Glomerular endothelial cell (primary cell): ENCODE measurements around the gene SEMA3A. TPM values are rescaled to one million over a fixed set of nuclear protein-coding genes. Genes with fewer than 3 reads are reported as not detected.
"Not testable (repeated sequence)": the region's sequence is repeated elsewhere in the genome, so short reads cannot be mapped to it uniquely, and the experiment has no call there.

ENCODE experiments used
- DNase-seq: peaks from one replicate; pipeline ENCODE4 v3.0.0-alpha.2; 2011; ENCODE audit warnings: low read depth, low spot score; ENCODE audit errors: extremely low read depth
- total RNA-seq: library from RNA; depleted of rRNA; stranded (reverse); fragments of >200 nt; gene quantifications from 2 replicates; pipeline ENCODE4 v1.2.3, GENCODE V29; 2015

SEMA3A gene
- total RNA-seq = 6.6 and 7.2 TPM in 2 replicates

DNA sequence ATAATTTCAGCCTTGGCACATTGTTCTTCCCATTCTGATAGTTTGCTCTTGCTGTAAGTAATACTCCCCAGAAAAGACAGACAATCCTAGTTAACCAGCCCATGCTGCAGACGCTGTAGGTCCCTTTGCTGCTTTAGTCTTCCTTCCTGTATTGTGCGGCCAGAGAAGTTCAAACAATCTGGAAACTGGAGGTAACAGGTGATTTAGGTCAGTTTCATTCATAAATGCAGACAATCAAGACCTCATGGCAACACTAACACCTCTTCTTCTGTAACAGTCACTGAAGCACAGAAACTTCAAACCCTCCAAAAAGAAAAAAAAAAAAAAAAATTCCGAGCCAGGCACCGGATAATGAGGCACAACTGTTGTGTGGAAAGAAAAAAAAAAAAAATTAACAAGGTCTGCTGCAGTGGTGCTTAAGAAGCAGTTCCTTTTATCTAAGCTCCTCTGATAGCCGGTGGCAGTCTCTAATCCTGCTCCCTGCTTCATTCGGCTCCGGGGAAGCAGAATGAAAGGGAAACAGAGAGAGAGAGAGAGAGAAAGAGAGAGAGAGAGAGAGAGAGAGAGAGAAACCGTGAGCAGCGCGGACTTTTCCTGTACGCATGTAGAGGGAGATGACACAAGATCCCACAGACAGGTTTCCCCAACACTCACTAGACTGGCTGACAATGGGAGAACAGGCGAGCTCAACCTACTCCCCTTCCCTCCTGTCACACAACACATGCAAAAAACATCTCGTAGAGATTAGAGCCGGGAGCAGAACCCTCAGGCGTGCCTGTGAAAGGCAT lies at the start of gene SEMA3A:
Gene SEMA3A (minus strand): TSS at position 306 of the 788 bp plus-strand sequence. CDS start 203 bp downstream, at position 103.
- DNase-seq = no peak

DNA sequence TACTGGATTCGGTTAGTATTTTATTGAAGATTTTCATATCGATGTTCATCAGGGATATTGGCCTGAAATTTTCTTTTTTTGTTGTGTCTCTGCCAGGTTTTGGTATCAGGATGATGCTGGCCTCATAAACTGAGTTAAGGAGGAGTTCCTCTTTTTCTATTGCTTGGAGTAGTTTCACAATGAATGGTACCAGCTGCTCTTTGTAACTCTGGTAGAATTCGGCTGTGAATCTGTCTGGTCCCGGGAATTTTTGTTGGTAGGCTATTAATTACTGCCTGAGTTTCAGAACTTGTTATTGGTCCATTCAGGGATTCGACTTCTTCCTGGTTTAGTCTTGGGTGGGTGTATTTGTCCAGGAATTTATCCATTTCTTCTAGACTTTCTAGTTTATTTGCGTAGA lies 48.4 kb upstream of the SEMA3A start:
- DNase-seq = not testable (repeated sequence)

DNA sequence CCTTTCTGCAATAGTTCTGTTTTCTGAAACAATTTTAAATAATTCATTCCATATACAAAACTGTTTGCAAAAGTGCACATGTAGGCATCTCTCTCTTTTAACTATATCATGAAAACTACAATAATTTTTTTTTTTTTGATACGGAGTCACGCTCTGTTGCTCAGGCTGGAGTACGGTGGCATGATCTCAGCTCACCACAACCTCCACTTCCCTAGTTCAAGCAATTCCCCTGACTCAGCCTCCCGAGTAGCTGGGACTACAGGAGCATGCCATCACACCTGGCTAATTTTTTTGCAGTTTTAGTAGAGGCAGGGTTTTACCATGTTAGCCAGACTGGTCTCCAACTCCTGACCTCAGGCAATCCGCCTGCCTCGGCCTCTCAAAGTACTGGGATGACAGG lies 44.0 kb upstream of the SEMA3A start:
- DNase-seq = no peak

DNA sequence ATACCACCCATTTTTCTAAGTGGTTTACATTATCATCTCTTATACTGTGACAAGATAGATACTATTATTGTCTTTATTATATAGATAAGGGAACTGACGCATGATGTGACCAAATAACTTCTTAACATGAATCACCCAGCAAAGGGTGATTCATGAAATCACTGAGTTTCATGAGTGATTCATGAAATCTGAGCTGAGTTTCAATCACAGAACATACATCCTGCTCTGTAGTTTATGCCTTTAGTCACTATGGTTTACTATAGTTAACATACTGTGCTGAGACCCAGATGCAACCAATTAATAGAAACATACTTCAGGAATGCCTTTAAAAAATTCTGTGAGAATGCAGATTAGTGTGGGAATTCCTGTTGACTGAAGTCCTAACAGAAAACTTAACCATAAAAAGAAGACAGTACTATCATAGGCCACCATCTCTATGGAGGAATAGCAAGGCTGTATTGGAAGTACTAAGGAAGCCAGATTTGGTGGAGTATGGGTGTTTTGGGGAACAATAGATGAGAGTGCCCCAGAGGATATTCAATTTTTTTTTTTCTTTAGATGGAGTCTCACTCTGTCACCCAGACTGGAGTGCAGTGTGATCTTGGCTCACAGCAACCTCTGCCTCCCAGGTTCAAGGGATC lies 43.1 kb upstream of the SEMA3A start:
- peak; percentile 61 for DNase-seq

DNA sequence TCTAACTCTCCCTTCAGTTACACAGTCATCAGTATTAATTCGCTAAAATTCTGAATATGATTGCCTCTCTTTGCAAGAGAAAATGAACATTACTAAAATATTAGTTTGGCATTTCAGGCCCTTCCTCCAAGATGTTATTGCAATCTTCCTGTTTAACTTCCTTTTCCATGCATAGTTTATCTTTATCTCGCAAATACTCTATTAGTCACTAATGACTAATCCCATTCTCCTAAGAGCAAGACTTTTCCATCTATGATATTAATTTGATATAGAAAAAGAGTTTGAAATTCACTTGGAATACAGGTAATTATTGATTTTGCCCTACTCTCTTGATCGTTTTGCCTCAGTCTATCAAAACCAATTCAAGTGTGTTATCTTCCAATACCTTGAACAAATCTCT lies 41.8 kb upstream of the SEMA3A start:
- peak; percentile 22 for DNase-seq

DNA sequence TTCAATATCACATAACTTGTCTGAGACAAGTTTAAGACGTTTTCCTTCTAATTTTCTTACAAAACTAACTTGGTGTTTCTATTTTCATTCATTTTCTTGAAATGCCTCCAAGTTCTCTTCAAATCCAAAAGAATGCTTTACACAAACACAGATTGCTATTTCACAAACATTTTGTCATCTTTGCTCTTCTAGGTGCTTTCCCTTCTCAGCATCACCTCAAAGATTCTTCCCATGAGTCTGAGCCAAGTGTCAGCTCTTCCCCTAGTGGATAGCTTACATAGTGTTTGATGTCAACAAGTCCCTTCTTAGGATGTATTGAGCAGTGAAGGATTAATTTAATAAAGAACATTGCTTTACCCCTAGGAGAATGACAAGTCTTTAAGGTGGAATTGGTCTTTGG lies 38.1 kb upstream of the SEMA3A start:
- no peak for DNase-seq

DNA sequence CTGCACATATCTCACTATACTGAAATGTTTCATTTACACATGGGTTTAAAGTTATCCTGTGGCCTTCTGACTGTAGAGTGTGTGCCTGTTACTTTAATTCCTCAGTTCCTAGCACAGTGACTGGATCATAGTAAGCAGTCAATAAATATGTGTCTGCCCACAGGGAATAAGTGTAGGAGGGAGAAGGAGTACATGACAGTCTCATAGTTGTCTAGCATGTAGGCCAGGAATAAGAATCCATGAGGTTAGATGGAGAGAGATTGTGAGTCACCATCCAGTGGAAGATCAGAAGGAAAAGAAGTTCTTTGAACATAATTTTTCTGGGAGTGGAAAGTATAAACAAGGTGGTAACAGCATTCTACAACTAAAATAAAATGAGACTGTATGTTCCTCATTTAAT lies 36.6 kb upstream of the SEMA3A start:
- no peak for DNase-seq

DNA sequence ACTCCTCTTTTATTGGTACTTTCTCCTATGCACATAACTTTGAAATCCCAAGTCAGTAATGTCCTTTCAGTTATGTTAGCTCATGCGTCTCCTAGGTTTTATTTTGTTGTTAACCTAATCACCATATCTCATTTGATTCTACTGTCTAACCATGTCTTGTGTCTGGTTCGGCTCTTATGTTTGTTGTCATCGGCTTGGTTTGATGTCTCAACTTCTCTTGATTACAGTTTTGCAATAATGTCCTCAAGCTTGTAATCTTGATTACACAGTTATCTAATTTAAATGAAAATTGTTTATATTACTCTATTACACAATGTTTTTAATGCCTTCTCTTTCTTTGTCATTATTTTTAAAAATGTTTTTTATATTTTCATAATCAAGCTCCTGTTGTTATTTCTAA lies 35.9 kb upstream of the SEMA3A start:
- no peak for DNase-seq

DNA sequence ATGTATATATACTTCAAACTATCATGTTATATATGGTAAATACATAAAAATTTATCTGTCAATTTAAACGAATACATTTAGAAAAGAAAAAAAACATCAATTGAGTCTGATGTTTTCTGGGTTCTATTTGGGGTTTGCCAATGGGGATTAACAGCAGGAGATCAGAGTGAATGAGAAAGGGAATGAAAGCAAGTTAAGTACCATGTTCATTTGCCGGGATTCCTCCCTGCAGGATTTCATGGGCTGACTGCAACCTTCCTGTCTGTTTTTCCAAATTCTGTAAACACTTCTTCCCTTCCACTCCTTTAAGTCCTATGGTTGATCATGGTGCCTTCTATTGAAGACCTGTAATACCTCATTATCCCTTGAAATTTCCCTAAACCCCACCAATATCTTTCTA lies 33.9 kb upstream of the SEMA3A start:
- DNase-seq = no peak

DNA sequence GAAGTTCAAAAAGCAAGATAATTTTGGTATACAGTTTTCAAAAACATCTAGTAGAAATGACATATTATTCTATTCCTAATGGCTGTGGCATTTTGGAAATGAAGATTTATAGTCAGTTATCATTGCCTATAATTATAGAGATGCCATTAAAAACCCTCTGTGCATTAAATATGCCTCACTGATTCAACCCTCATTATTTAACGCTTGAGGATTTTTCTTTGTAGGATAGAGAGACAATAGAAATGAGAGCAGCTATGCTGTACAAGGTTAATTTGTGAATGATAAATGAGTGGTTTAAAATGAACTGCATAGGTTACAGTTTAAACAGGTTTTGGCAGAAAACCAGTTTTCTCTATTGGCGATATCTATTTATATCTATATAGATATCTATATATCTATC lies 32.2 kb upstream of the SEMA3A start:
- DNase-seq = no peak

DNA sequence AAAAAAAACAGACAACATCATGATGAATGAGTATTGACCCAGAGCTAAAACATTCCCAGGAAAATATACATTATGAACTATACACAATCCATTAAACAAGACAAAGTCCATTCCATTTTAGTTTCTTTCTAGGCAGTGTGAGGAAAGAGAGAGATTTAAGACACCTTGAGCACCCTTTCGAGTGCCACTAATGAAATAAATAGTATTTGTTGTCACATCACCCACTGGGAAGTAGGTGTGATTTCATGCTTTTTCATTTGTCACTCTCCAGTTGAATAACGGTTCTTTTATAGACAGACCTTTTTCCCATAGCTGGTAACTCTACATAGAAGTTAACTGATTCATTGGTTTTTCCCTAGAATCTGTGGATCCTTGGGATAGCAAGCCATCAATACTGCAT lies 29.9 kb upstream of the SEMA3A start:
- DNase-seq = no peak

DNA sequence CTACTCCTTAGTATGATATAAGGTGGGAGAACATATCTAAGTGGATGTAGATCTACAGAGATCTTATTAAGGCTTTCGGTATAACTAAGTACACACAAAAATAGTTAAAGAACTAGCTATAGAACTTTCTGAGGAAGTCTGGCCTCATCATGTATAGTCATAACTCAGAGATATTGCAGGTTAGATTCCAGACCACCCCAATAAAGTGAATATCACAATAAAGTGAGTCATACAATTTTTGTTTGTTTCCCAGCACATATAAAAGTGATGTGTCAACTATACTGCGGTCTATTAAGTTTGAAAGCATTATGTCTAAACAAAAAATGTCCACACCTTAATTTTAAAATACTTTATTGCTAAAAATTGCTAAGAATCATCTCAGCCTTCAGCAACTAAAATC lies 24.7 kb upstream of the SEMA3A start:
- no peak for DNase-seq

DNA sequence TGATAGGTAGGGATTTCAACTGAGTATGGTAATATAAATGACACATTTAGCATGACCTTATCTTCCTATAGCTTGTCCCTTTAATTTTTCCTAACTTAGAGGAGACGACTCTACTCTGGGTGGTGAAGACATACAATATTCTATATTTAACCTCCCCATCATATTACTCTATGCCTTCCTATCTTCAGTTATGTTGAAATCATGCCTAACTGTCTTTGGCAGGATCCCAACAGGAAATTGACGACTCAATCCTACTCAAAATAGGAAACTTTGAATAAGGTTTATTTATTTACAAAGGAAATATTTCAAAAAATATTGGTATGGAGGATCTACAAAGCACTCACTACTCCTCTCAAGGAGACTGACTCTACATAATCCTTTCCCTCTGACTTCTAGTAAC lies 24.1 kb upstream of the SEMA3A start:
- DNase-seq = peak; percentile 31

DNA sequence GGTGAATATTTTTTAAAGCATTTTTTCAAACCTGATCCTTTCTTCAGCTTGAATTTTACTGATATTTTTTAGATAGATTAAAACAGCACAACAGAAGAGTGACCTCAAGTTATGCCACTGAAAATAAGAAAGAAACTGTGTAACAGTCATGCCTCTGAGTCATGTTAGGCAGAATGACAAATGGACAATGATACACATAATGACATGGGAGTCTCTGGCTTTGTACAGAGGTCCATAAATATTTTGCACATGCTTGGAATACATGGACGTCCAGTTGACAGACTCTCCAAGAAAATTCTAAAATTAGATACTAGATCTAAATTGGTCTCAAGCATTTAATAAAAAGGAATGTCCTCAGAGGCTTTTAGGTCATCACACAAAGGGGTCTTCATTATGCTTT lies 21.9 kb upstream of the SEMA3A start:
- DNase-seq = no peak

DNA sequence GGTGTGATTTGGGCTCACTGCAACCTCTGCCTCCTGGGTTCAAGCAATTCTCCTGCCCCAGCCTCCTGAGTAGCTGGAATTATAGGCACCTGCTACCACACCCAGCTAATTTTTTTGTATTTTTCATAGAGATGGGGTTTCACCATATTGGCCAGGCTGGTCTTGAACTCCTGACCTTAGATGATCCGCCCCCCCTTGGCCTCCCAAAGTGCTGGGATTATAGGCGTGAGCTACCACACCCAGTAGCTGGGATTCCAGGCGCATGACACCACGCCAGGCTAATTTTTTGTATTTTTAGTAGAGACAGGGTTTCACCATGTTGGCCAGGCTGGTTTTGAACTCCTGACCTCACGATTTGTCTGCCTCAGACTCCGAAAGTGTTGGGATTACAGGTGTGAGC lies 20.2 kb upstream of the SEMA3A start:
- DNase-seq = not testable (repeated sequence)

DNA sequence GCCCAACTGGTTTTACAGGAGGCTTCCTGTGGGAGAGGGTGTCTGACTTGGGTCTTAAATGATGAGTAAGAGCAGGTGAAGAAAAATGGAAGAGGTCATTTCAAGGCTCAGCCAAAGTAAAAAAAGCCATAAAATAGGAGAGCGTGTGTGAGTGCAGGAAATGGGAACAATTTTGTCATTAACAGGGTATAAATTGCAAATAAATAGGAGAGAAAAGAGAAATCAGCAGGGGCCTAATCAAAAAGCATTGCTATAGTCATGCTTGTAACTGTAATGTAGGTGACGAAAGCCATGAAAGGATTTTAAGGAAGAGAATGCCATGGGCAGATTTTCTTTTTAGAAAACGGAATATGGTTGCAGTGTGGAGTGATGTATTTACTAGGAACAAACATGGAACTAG lies 15.7 kb upstream of the SEMA3A start:
- DNase-seq = no peak

DNA sequence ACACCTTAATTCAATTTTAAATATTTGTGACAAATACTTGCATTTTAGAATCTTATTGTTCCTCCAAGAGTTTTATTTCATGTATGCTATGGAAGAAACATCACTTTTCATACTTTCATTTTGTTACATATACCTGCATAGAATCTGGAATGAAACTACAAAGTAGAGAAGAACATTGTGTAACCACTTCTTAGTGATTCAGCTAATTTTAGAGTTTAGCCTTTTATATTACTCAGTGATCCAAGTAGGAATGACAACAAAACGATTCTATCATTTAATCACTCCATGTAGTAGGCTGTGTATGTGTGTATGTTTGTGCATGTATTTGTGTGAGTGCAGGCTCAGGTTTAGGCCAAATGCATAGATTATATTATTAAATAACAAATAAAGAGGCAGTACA lies 14.4 kb upstream of the SEMA3A start:
- no peak for DNase-seq

DNA sequence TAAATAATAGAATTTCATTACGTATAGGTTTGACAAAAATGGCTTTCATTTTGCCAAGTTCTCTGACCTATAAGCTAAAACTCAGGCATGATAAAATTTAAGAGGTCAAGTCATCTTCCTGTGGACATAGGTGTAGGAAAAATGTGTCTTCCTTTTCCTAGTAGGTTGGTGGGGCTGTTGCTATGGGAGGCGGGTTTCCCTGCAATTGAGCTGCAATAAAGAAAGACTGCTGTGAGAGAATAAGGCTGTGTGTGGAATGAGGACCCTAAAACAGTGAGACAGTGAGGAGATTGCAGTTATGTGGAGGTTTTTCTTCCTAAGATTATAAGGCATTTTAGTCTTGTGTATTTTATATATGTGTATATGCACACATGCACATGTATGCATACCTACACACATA lies 13.0 kb upstream of the SEMA3A start:
- DNase-seq = no peak

DNA sequence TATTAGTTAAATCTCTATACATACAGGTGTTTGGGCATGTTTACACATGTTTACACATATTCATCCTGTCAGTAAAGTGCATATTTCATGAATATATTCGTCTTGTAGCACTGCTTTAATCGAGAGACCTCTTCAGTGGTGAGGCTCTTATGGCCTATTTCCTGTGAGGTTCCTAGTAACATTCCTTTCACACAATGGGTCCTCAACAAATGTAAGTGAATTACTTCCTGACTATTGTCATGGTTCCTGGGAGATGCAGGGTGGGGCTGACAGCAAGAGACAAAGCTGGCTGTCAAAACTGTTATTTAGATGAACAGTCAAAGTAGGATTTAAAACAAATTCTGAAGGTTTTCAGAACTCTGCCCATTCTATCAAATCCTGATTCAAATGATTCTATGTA lies 12.4 kb upstream of the SEMA3A start:
- DNase-seq = no peak

DNA sequence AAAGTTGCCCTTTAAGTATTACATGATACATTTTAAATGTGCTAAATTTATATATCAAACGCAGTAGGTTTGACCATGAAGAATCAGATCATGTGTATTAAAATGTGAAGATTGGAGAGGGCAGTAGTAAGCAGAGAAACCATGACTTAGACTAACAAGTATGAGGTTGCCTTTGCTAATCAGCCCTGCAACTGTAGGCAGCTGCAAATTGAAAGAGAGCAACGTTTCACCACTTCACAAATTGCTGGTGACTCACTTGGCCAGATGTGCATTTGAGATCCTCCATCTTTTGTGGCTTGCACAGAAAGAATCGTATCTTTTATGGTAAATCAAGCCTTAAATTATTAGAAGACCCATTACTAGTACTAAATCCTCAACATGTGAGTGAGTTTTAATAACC lies 10.1 kb upstream of the SEMA3A start:
- DNase-seq = no peak

DNA sequence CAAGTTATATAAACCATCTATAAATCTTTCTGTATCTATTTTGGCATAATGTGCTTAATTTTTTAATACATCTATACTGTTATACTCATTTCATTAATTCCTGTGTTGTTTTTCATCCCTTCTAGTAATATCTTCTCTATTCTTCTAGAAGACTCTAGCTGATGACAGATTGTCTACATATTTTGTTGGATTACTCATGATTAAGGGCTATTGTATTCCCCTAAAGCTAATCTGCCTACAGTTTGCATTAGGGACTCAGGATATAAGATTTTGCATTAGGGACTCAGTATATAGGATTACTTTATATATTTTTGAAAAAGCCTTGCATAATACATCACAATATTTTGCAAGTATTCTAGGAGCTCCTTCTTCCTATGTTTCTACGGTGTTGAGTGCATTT lies 8.3 kb upstream of the SEMA3A start:
- DNase-seq = no peak

DNA sequence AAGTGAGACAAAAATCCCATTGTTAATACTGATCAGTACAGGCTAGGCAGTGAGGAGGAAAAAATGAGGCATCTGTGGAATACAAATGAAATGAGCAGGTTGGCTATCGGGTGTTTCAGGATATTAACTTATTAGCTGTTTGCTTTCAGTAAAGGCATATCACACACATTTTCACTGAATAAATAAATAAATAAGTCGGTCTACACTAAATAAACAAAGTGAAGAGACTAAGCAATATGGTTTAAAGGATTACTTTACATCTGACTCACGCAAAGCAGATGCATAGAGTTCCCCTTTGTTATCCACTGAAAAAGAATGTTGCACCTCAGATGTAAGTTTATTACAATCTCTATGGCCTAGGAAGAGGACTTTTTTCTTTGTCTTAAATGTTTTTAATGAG lies 6.3 kb upstream of the SEMA3A start:
- DNase-seq = no peak

DNA sequence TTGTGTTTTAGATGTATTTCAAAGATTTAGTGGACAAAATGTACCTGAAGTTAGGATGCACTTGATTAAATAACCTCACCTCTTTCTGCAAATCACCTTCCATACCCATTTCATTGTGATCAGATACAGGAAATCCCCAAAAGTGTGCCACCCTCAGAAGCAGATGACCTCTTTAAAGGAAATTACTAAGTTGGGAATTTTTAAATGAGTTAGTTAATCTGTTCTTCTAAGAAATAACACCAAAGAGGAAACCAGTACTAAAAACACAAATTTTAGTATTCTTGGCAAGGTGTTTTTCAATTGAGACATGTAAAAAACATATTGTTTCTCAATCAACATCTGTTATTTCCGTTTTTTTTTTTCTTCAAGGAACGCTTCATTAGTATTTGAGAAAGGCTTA lies 4.6 kb upstream of the SEMA3A start:
- no peak for DNase-seq
